ENCODE data around the gene NFIX. TPM values are rescaled to one million over a fixed set of nuclear protein-coding genes. Genes with fewer than 3 reads are reported as not detected.

Gene NFIX
- total and polyA plus RNA-seq, 2 of the 13 experiments (the other 11 are each of a cell fraction or from before 2014, with no cell fraction given) = 3.4 to 5.4 TPM

DNA sequence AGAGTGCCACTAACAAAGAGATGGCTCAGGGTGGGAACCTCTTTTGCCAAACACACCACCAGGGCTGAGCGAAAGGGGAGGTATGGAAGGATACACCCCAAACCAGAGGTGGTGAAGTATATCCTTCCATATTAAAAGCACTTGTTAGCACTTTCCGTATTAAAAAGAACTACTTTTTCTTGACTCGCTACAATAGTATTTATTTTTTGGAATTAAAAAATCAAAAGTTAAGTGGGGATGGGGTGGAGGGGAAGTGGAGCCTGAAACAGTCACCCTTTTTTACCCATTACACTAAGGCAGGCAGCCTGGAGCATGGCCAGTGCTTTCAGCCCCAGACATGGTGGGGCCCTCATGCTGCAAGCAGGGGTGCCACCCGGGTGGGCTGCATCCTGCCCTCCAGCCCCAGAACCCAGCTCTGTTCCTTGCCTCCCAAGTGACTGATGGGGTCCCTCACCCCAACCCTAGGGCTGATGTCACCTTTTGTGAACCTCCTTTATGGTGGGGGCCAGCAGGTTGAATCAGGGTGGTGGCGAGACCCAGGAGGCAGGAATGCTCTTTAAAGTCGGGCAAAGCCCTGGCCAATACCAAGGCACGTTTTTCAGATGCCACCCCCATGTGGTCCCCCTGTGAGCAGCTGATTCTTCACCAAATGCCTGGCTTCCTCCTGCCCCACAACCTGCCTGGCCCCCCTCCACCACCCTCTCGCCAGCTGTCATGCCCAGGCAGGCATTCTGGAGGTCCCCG, 76.3 kb downstream of the NFIX start:
- ChIA-PET POLR2A (no interaction called here), CTCF (ENCODE audit: low intra/inter-chr PET ratio, low total read pairs) (no interaction called here)
- intact Hi-C loops (cut with micrococcal nuclease; ENCODE audit: unreplicated experiment) (no loop called here), in situ Hi-C loops (cut with HindIII; ENCODE audit: extremely low pct_ligation_motif_present, low pct_unique_long_range_greater_than_20kb) (no loop called here)
- H4K20me1 ChIP-seq (ENCODE audit: insufficient read depth, low read length) = no peaks in the 10 kb centered on the region
- ATAC-seq = no peak
- no peak for FAIRE-seq
- no TSS peak for BruUV-seq (replicated peaks)
- no peak overlapping the region for H2AFZ ChIP-seq (ENCODE audit: low read length)
- H3K9me3 ChIP-seq (ENCODE audit: low read length) = no peaks in the 10 kb centered on the region
- no peak overlapping the region for H3K27ac ChIP-seq (ENCODE audit: extremely low read length, insufficient read depth, low read length)
- no peak overlapping the region for H3K9ac ChIP-seq (ENCODE audit: insufficient read depth, low read depth, low read length)
- 94% methylated on average over 8 of the region's 9 CpGs for WGBS (ENCODE audit: low lambda C conversion rate)
- peaks cover 2% of the 10 kb centered on the region for H3K79me2 ChIP-seq (ENCODE audit: insufficient read depth, low read length)
- H3K4me3 ChIP-seq (replicated peaks in 1 of 3; ENCODE audit: insufficient read depth in 1 of 3, low read depth in 2 of 3, low read length in 3 of 3) = no peak overlapping the region
- peaks cover 12 to 37% of the 10 kb centered on the region in 2 experiments; a peak in 4 of 5 replicates for H3K36me3 ChIP-seq (replicated peaks in 1 of 2; ENCODE audit: control insufficient read depth in 1 of 2, insufficient read depth in 2 of 2, low read length in 2 of 2)
- H3K4me1 ChIP-seq (ENCODE audit: insufficient read depth, low read length) = peaks cover 26% of the 10 kb centered on the region
- no peak for DNase-seq (ENCODE audit: low spot score)
- H3K4me2 ChIP-seq (ENCODE audit: low read depth, low read length) = no peak overlapping the region
- no peaks in the 10 kb centered on the region for H3K27me3 ChIP-seq (ENCODE audit: control insufficient read depth in 1 of 2, insufficient read depth in 2 of 2, low read length in 2 of 2)
- TF ChIP-seq, protein P1, sequence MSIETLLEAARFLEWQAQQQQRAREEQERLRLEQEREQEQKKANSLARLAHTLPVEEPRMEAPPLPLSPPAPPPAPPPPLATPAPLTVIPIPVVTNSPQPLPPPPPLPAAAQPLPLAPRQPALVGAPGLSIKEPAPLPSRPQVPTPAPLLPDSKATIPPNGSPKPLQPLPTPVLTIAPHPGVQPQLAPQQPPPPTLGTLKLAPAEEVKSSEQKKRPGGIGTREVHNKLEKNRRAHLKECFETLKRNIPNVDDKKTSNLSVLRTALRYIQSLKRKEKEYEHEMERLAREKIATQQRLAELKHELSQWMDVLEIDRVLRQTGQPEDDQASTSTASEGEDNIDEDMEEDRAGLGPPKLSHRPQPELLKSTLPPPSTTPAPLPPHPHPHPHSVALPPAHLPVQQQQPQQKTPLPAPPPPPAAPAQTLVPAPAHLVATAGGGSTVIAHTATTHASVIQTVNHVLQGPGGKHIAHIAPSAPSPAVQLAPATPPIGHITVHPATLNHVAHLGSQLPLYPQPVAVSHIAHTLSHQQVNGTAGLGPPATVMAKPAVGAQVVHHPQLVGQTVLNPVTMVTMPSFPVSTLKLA (IDR thresholded peaks at IDR 0.05) = no peak
- TF ChIP-seq ZNF557 (CRISPR knock-in tag; IDR thresholded peaks at IDR 0.05) = no peak
- TF ChIP-seq, protein P2, sequence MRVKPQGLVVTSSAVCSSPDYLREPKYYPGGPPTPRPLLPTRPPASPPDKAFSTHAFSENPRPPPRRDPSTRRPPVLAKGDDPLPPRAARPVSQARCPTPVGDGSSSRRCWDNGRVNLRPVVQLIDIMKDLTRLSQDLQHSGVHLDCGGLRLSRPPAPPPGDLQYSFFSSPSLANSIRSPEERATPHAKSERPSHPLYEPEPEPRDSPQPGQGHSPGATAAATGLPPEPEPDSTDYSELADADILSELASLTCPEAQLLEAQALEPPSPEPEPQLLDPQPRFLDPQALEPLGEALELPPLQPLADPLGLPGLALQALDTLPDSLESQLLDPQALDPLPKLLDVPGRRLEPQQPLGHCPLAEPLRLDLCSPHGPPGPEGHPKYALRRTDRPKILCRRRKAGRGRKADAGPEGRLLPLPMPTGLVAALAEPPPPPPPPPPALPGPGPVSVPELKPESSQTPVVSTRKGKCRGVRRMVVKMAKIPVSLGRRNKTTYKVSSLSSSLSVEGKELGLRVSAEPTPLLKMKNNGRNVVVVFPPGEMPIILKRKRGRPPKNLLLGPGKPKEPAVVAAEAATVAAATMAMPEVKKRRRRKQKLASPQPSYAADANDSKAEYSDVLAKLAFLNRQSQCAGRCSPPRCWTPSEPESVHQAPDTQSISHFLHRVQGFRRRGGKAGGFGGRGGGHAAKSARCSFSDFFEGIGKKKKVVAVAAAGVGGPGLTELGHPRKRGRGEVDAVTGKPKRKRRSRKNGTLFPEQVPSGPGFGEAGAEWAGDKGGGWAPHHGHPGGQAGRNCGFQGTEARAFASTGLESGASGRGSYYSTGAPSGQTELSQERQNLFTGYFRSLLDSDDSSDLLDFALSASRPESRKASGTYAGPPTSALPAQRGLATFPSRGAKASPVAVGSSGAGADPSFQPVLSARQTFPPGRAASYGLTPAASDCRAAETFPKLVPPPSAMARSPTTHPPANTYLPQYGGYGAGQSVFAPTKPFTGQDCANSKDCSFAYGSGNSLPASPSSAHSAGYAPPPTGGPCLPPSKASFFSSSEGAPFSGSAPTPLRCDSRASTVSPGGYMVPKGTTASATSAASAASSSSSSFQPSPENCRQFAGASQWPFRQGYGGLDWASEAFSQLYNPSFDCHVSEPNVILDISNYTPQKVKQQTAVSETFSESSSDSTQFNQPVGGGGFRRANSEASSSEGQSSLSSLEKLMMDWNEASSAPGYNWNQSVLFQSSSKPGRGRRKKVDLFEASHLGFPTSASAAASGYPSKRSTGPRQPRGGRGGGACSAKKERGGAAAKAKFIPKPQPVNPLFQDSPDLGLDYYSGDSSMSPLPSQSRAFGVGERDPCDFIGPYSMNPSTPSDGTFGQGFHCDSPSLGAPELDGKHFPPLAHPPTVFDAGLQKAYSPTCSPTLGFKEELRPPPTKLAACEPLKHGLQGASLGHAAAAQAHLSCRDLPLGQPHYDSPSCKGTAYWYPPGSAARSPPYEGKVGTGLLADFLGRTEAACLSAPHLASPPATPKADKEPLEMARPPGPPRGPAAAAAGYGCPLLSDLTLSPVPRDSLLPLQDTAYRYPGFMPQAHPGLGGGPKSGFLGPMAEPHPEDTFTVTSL (CRISPR knock-in tag; IDR thresholded peaks at IDR 0.05; ENCODE audit: borderline replicate concordance) = no peak
- TF ChIP-seq U2AF1 (optimal IDR thresholded peaks at IDR 0.05; ENCODE audit: low read depth, low read length) = no peak
- no peak for TF ChIP-seq SIN3A (IDR thresholded peaks at IDR 0.05; ENCODE audit: borderline replicate concordance, low read depth, low read length)
- TF ChIP-seq, protein P3, sequence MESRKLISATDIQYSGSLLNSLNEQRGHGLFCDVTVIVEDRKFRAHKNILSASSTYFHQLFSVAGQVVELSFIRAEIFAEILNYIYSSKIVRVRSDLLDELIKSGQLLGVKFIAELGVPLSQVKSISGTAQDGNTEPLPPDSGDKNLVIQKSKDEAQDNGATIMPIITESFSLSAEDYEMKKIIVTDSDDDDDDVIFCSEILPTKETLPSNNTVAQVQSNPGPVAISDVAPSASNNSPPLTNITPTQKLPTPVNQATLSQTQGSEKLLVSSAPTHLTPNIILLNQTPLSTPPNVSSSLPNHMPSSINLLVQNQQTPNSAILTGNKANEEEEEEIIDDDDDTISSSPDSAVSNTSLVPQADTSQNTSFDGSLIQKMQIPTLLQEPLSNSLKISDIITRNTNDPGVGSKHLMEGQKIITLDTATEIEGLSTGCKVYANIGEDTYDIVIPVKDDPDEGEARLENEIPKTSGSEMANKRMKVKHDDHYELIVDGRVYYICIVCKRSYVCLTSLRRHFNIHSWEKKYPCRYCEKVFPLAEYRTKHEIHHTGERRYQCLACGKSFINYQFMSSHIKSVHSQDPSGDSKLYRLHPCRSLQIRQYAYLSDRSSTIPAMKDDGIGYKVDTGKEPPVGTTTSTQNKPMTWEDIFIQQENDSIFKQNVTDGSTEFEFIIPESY (CRISPR knock-in tag; IDR thresholded peaks at IDR 0.05) = no peak
- TF ChIP-seq, protein P4, sequence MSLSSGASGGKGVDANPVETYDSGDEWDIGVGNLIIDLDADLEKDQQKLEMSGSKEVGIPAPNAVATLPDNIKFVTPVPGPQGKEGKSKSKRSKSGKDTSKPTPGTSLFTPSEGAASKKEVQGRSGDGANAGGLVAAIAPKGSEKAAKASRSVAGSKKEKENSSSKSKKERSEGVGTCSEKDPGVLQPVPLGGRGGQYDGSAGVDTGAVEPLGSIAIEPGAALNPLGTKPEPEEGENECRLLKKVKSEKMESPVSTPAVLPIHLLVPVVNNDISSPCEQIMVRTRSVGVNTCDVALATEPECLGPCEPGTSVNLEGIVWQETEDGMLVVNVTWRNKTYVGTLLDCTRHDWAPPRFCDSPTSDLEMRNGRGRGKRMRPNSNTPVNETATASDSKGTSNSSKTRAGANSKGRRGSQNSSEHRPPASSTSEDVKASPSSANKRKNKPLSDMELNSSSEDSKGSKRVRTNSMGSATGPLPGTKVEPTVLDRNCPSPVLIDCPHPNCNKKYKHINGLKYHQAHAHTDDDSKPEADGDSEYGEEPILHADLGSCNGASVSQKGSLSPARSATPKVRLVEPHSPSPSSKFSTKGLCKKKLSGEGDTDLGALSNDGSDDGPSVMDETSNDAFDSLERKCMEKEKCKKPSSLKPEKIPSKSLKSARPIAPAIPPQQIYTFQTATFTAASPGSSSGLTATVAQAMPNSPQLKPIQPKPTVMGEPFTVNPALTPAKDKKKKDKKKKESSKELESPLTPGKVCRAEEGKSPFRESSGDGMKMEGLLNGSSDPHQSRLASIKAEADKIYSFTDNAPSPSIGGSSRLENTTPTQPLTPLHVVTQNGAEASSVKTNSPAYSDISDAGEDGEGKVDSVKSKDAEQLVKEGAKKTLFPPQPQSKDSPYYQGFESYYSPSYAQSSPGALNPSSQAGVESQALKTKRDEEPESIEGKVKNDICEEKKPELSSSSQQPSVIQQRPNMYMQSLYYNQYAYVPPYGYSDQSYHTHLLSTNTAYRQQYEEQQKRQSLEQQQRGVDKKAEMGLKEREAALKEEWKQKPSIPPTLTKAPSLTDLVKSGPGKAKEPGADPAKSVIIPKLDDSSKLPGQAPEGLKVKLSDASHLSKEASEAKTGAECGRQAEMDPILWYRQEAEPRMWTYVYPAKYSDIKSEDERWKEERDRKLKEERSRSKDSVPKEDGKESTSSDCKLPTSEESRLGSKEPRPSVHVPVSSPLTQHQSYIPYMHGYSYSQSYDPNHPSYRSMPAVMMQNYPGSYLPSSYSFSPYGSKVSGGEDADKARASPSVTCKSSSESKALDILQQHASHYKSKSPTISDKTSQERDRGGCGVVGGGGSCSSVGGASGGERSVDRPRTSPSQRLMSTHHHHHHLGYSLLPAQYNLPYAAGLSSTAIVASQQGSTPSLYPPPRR (CRISPR knock-in tag; IDR thresholded peaks at IDR 0.05; ENCODE audit: borderline replicate concordance) = no peak
- TF ChIP-seq SUZ12 (IDR thresholded peaks at IDR 0.05; ENCODE audit: low read depth, low read length) = no peak
- TF ChIP-seq RCOR2 (CRISPR knock-in tag; IDR thresholded peaks at IDR 0.05) = no peak
